Adrenal gland (tissue), 5 donors: ENCODE results near the gene PKDREJ.

Experiments used
- POLR2A ChIP-seq, 2 donors: fragments of 450-650 bp; IDR thresholded peaks; one replicate each; pipeline ENCODE4 v1.6.1; 2017; ENCODE audit warnings: antibody characterized with exemption in 2 of 2, mild to moderate bottlenecking in 2 of 2, moderate library complexity in 1 of 2
- TF ChIP-seq, protein P1 (sequence below), 6 experiments: fragments of 450-650 bp in 4 of 6; fragments of 200-600 bp in 2 of 6; sonication (generic) in 1 of 6; IDR thresholded peaks; 1 replicate in 5 of 6; 2 replicates in 1 of 6; pipeline versions ENCODE4 v1.5.1 to v1.8.0; 2016 to 2021; ENCODE audit warnings: antibody characterized with exemption in 6 of 6, mild to moderate bottlenecking in 2 of 6, moderate library complexity in 1 of 6
- donor health status: DM: no; HTN: no; CAD: no.

DNA sequence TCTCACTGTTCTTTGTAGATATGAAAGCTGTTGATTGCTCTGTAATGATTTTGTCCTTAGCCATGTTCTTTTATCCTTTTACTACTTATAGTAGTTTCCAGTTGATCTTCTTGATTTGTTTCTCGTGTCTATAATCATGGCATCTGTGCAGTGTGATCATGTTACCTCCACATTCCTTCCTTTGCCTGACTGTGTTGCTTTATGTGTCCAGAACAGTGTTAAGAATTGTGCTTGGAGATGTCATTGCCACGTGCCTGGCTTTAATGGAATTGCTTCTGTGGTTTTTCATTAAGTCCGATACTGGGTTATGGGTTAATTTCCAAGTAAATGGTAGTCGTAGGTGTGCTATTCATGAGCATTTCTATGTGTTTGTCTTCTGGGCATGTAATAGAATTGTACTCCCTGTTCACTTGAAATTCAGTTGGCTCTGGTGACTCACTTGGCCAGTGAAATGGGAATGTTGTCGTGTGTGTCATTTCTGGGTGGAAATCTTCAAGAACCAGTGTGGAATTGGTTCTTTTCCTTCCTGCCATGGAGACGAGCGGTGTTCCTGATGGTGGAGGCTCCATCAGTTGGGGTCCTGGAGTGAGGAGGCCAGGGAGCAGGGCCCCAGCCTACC is 40.3 kb upstream of the PKDREJ start:
- TF ChIP-seq, protein P1, sequence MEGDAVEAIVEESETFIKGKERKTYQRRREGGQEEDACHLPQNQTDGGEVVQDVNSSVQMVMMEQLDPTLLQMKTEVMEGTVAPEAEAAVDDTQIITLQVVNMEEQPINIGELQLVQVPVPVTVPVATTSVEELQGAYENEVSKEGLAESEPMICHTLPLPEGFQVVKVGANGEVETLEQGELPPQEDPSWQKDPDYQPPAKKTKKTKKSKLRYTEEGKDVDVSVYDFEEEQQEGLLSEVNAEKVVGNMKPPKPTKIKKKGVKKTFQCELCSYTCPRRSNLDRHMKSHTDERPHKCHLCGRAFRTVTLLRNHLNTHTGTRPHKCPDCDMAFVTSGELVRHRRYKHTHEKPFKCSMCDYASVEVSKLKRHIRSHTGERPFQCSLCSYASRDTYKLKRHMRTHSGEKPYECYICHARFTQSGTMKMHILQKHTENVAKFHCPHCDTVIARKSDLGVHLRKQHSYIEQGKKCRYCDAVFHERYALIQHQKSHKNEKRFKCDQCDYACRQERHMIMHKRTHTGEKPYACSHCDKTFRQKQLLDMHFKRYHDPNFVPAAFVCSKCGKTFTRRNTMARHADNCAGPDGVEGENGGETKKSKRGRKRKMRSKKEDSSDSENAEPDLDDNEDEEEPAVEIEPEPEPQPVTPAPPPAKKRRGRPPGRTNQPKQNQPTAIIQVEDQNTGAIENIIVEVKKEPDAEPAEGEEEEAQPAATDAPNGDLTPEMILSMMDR (IDR thresholded peaks at IDR 0.05), result no peak
- no peak for TF ChIP-seq POLR2A (IDR thresholded peaks at IDR 0.05)
